Uterus (tissue), 2 donors: ENCODE measurements around the gene CEACAM5.

ENCODE experiments used
- POLR2A ChIP-seq, 2 donors: fragments of 450-650 bp; IDR thresholded peaks; one replicate each; pipeline ENCODE4 v1.6.1; 2016; ENCODE audit warnings: antibody characterized with exemption in 2 of 2, mild to moderate bottlenecking in 1 of 2, moderate library complexity in 1 of 2
- TF ChIP-seq, protein P1 (sequence below), 4 experiments: fragments of 200-600 bp in 2 of 4; fragments of 450-650 bp in 2 of 4; sonication (generic) in 2 of 4; IDR thresholded peaks; one replicate each; pipeline ENCODE4 v1.5.1; 2016 to 2019; ENCODE audit warnings: antibody characterized with exemption in 4 of 4, mild to moderate bottlenecking in 2 of 4, moderate library complexity in 1 of 4

DNA sequence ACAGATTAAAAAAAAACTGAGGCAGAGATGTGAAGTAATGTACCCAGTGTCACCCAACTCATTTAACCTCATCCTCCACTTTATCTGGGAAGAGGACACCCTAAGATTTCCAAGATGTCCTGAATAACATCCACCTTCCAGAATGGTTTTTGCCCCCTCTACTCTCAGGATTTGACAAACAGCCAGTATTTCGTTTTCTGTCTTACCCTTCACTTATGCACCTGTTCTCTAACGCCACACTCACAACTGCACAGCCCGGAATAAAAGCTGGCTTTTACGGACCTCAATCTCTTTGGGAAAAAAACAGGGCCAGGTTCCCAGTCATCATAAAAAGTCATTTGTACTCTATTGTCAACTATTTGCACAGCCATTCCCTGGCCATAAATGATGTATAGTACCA lies 25.7 kb downstream of the CEACAM5 start:
- TF ChIP-seq, protein P1, sequence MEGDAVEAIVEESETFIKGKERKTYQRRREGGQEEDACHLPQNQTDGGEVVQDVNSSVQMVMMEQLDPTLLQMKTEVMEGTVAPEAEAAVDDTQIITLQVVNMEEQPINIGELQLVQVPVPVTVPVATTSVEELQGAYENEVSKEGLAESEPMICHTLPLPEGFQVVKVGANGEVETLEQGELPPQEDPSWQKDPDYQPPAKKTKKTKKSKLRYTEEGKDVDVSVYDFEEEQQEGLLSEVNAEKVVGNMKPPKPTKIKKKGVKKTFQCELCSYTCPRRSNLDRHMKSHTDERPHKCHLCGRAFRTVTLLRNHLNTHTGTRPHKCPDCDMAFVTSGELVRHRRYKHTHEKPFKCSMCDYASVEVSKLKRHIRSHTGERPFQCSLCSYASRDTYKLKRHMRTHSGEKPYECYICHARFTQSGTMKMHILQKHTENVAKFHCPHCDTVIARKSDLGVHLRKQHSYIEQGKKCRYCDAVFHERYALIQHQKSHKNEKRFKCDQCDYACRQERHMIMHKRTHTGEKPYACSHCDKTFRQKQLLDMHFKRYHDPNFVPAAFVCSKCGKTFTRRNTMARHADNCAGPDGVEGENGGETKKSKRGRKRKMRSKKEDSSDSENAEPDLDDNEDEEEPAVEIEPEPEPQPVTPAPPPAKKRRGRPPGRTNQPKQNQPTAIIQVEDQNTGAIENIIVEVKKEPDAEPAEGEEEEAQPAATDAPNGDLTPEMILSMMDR (IDR thresholded peaks at IDR 0.05): no peak
- TF ChIP-seq POLR2A (IDR thresholded peaks at IDR 0.05): no peak
